ENCODE measurements around the gene ITSN1. TPM values are rescaled to one million over a fixed set of nuclear protein-coding genes. Genes with fewer than 3 reads are reported as not detected.
"Not testable (repeated sequence)": the region's sequence is repeated elsewhere in the genome, so short reads cannot be mapped to it uniquely, and the experiment has no call there.

ITSN1 gene
- polyA plus RNA-seq, 3 donors, result 41.7 to 57.8 (median 52.6) TPM

DNA sequence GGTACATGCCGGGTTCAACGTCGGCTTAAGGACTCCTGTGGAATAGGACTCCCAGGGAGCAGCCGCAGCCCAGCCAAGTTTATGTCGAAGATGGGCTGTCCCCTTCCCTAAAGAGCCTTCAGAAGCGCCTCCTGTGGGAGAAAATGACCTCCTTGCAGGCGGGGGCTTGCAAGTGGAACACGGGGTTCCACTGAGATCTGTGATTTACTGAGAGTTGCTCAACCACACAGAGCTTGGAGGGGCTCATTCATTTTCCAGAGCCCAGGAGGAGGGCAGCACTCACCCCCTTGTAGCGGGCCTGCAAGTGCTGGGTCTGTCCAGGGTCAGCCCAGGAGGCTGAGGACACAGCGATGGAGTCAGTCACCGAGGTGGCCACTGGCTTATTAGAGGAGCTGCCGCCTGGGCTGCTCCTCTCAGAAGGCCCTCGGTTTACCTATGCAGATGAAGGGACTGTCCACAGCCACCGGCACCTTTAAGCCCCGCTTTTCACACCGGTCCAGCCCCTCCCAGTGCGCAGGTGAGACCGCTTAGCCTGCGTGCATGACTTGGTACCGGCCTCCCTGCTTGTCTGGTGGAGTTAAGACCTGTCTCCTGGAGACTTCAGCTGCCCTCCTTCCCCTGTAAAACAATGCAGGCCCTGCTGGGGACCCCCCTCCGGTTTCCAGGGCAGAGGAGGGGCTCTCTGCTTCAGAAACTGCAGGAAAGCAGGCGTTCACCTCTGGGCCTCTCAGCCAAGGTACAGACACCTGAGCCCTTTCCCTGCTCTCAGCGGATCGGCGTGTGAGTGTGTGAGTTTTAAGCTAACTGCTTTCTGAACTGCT lies 215.8 kb downstream of the ITSN1 start:
- DNase-seq, result no peak

DNA sequence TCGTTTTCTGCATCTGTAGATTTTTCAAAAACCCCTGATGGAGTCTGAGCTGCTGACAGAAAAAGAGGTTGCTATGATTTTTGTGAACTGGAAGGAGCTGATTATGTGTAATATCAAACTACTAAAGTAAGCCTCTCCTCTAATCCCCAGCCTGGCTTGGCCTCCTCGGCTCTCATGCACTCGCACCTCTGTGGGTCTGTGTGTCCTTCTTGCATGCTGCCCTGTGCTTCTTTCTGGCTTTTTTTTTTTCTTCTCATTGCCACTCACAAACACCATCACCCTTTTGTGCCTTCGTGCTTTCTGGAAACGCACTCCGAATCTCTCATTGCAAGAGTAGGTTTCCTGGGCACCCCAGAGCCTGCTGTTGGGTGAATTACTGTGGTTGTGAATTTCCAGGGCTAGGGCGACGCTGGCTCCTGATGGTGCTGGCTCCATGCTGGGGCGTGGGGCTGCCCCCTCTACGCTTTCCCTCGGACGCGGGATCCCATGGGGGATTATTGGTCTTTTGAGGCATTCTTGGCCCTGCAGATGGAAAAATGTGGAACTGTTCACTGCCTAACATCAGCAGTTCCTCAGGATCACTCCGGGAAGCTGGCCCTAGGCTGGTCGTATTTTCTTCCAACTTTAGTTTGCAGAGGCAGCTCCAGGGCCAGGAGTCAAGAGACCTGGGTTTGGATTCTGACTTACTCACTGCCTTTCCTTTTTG lies 216.5 kb downstream of the ITSN1 start:
- no peak for DNase-seq

DNA sequence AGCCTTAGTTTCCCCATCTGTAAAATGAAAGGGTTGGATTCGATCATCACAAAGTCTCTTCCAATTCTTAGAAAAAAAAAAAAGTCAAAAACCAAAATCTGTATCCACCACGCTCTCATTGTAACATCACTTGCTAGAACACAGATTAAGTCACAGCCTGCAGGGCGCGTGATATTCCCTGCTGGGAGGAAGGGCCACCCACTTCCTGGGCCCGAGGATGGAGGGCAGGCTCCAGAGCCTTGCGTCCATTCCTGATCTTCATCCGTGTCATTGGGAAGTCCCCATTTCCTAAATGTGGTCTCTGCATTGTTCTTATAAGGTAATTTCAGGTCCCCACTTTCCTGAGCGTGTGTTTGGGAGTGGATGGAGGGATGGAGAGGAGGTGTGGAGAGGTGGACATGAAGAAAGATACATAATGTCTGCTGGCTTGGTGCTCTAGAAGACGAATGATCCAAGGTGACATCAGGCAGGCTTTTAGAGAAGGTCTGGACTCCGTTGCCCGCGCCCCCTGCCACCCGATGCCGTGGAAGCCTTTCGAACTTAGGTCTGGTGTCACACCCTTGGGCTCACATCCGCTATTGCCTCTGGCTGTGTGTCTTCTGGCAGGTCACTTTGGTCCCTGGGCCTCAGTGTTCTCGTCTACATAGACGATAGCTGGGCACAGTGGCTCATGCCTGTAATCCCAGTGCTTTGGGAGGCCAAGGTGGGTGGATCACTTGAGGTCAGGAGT lies 217.2 kb downstream of the ITSN1 start:
- no peak for DNase-seq

DNA sequence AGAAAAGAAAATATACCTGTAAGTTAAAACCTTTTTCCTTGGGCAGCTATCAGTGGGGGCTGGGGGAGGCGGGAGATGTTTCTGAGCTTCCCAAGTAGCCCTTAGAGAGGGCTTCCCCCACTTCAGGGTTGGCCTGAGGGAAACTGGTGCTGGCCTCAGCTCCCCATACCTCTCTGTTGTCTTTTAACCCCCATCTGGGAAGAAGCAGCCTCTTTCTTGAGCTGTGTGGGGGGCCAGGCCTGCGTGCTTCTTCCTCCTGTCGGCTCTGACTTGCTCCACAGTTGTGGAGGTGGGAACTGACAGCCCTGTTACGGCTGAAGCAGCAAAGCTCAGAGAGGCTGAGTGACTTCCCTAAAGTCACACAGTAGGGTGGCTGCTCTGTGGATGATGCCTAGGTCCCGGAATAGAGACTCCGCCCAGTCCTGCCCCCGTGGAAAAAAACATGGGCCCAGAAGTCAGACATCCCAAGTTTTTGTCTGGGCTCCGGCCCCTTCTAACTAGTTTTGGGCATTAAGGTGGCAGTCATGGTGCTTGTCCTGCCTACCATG lies 218.1 kb downstream of the ITSN1 start:
- DNase-seq, result no peak

DNA sequence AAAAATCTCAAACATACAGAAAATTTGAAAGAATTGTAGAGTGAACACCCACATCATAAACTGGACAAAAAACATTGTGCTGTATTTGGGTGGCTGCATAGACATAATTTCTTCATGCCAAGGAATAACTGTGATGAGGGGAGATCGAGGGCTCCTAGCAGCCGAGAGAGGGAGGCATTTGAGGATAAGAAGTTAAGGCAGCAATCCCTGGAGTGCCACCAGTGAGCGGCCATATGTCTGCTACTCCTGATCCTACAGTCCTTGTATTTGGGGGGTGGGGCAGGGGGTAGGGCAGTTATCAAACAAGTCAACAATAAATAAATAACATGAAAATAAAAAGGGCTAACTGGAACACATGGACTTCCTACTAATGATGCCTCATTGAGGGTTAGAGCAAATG lies 218.8 kb downstream of the ITSN1 start:
- DNase-seq, result no peak

DNA sequence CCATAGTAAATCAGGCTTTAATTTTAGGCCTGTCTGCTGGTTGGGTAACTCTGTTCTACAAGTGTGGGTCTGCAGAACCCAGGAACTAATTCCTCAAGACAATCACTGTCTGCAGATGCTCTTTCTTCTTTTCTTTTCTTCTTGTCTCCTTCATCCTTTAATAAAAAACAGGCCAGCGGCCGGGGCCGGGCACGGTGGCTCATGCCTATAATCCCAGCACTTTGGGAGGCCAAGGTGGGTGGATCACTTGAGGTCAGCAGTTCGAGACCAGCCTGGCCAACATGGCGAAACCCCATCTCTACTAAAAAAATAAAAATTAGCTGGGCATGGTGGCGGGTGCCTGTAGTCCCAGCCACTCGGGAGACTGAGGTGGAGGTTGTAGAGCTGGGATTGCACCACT lies 220.9 kb downstream of the ITSN1 start:
- not testable (repeated sequence) for DNase-seq

DNA sequence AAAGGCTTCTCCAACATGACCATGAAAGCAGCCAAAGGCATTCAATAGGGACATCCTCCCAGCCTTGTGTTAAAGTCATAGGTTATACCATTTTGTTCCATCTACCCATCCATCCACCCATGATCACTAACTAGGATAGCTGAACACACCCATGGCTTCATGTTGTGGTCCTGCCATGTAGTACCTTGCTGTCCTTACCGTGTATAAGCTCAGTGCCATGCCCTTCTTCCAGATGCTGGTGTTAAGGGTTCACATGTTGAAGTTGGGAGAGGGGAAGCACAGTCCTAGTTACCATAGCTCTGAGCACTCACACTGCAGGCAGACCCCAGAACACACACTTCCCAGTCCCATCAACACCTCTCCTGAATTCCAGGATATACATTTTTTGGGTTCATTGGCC lies 221.8 kb downstream of the ITSN1 start:
- DNase-seq, result no peak

DNA sequence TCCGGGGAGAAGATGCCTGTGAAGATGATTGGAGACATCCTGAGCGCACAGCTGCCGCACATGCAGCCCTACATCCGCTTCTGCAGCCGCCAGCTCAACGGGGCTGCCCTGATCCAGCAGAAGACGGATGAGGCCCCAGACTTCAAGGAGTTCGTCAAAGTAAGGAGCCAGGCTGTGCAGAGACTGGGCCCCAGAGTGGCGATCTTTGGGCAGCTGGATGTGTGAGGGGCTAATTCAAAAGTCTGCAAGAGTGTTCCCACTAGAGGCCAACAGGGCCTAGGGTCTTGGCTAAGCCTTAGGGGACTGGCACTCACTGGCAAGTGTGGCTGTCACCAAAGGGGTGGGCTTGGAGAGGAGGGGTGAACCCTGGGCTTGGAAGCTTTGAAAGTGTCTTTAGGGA lies 222.9 kb downstream of the ITSN1 start:
- DNase-seq, result no peak

DNA sequence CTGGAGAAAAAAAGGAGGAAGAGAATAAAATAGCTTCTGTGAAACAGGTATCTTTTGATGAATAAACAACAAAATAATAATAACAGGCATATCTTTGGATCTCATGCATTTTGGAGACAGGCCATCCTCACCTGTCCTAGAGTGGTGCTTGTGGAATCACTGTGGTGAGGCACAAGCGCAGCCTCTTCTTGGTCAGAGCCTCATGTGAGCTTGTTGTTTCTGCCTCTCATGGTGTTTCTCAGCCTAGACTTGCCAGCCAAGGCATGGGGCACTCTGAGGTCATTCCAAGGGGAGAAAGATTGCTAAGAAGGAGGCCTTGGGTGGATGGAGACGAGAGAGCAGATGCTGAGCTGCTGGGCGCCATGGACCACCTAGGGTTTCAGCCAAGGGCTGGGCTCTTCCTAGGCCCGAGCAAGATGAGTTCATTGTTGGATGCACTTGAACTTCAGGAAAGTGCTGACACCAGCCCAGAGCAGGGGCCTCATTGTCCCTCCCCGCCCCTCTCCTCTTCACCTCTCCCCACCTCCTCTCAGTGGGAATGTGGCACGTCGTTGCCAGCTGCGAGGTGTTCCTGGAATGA lies 223.8 kb downstream of the ITSN1 start:
- no peak for DNase-seq

DNA sequence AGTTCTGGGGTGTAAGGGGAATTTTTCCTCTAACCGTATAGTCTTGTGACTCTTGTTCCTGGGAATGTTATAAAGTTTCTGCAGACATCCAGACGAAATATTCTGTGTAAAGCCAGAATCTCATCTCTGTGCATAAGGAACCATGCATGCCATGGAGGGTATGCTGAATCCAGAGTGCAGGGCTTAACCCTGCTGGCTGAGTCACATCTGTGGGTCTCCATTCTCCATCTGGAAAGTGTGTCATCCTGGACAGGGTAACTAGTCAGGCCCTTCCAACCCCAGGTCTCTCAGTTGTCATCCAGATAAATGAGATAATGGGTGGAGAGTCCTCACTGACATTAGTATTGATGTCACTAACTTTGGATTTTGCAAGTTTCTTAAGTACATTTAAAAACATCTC lies 224.5 kb downstream of the ITSN1 start:
- DNase-seq, result no peak

DNA sequence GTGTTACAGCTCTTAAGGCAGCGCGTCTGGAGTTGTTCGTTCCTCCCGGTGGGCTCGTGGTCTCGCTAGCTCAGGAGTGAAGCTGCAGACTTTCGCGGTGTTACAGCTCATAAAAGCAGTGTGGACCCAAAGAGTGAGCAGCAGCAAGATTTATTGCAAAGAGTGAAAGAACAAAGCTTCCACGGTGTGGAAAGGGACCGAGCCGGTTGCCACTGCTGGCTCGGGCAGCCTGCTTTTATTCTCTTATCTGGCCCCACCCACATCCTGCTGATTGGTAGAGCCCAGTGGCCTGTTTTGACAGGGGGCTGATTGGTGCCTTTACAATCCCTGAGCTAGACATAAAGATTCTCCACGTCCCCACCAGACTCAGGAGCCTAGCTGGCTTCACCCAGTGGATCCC lies 225.6 kb downstream of the ITSN1 start:
- not testable (repeated sequence) for DNase-seq

DNA sequence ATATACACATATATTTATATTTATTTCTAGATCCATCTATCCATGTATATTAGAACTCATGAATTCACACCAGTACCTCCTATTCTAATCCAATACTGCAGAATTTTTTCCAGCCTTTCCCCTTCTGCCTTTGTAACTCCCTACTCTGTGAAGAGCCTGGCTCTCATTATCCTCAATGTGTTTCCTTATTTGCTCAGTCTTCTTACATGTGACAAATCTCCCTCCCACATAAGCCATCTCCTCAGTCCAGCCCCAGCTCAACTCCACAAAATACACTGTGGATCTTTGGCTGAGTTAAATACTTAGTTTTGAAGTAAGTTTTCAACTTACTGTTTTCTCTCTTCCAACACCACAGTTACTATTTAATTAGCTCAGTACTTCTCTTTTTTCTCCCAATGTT lies 227.6 kb downstream of the ITSN1 start:
- no peak for DNase-seq

DNA sequence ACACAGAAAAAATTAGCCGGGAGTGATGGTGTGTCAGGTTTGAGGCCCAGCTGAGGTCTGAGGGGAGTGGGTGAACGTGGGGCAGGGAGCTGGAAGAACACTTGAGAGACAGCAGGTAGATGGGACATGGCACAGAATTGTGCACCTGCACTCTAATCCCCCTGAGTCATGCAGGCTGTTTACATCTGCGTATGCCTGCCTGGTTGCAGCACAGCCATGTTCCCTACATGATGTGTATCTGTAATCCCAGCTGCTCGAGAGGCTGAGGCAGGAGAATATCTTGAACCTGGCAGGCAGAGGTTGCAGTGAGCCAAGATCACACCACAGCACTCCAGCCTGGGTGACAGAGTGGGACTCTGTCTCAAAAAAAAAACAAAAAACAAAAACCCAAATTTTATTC lies 228.5 kb downstream of the ITSN1 start:
- no peak for DNase-seq

DNA sequence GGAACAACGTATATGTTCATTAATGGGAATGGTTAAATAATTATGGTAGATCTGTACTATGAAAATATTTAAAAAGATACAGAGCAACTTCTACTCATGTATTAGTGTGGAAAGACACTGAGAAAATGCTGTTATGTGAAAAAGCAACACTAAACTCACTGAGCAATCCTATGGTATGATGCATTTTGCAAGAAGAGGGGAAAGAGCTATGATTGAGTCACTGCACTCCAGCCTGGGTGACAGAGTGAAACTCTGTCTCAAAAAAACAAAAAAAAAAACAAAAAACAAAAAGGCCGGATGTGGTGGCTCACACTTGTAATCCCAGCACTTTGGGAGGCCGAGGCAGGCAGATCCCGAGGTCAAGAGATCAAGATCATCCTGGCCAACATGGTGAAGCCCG lies 228.9 kb downstream of the ITSN1 start:
- no peak for DNase-seq

DNA sequence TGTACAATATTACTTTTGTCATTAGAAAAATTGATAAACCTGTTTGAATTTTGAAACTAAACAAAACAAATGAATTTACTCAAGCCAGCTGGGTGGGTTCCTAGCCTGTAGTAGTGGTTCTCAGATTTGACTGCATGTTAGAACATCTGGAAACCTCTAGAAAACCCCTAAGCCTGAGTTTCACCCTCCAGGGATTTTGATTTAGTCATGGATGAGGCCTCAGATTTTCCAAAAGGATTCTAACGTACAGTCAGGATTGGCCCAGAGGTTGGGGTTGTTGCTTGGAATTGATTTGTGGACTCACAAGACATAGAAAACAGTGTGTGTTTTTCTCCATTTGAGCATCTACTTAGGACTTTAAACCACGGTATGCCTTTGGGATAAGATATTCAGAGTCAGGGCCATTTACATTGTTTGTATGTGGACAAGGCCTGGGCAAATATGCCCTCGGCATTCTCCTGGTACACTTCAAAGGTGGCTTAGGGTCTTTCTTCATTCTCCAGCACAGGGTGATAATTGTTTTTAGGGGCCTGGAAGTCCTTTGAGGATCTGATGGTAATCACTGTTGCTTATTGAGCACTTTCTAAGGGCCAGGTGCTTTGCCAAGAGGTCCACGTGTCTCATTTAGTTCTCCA lies 230.7 kb downstream of the ITSN1 start:
- DNase-seq, result no peak

DNA sequence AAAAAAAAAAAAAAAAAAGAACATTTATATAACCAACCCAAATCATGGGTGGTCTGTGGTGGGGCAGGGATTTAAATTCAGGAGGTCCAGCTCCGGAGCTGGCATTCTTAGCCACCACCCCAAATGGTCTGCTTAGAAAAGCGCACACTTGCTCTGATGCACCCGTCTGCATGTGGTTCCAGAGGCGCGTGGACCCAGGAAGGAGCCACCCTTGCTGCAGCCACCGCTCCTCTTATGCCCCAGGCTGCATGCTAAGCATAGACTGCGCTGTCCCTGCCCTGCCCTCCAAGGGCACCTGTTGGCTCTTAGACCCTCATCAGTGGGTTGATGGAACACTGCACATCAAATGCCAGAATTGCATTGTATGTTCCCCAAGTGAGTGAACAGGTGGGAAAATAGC lies 231.9 kb downstream of the ITSN1 start:
- no peak for DNase-seq

DNA sequence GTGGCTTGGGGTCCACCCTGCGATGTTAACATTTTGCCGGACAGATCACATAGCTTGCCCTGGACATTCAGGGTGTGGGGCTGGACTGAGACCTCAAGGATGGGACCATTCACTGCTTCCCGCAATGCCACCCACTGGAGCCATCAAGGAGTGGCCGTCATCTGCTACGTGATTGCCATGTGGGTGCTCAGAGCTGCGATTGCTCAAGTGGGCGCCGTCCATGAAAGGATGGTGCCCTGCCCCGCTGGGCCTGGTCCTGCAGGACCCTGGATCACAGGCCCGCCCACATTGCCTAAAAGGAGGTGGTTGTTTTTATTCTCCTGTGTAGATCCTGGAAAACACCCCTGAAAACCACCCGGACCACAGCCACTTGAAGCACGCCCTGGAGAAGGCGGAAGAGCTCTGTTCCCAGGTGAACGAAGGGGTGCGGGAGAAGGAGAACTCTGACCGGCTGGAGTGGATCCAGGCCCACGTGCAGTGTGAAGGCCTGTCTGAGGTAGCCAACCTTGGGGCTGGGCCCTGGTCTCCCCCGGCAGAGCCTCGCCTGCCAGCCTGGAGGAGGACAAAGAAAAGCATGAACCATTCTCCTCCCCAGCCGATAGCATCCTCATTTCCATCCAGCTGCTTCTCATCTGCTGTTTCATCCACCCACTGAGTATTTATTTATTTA lies 232.9 kb downstream of the ITSN1 start:
- no peak for DNase-seq

DNA sequence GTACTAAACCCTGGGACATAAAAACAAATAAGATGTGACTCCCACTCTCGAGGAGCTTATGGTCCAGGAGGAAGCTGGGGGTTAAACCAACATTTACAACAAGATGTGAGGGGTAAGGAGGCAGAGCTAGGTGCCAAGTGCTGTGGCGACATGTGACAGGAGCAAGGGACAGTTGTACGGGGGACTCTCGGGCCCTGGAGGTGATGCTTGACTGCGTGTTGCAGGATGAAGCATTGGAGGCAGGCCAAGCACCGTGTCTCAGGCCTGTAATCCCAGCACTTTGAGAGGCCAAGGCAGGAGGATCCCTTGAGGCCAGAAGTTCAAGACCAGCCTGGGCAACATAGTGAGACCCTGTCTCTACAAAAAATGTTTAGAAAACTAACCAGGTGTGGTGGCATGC lies 236.5 kb downstream of the ITSN1 start:
- no peak for DNase-seq

DNA sequence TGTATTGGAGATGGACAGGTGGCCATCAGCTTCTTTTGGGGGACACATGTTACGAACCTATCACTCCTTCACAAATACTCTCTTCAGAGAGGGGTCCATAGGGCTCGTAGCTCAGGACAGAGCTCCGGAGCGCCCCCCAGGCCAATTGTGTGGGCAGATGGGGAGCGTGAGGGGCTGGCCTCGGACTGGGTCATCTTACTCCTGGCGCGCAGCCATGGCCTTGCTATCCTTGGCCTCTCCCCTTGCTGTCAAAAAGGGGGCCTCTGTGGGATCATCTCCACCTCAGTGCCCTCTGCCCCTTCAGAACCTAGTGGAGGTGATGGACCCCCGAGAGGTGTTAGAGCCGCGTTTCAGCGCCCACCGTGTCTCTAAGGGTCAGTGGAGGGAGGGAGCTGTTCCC lies 238.3 kb downstream of the ITSN1 start:
- no peak for DNase-seq

DNA sequence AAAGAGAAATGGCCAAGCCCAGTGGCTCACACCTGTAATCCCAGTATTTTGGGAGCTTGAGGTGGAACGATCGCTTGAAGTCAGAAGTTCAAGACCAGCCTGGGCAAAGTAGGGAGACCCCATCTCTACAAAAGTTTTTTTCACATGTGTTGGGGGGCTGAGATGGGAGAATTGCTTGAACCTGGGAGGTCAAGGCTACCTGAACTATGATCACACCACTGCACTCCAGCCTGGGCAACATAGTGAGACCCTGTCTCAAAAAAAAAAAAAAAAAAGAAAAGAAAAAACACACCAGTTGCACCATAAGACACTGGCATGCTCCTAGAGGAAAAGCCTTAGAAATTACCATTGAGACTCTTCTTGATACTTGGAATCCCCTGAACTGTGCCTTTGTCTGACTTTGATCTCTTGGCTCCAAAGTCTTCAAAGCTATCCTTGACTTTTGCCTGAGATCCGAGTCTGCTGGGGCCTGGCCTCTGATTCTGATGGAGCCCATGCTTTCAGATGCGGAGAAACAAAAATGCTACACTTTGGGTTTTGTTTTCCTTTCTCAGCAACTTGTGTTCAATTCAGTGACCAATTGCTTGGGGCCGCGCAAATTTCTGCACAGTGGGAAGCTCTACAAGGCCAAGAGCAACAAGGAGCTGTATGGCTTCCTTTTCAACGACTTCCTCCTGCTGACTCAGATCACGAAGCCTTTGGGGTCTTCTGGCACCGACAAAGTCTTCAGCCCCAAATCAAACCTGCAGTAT lies 239.6 kb downstream of the ITSN1 start:
- no peak for DNase-seq
